22Rv1 (cell line): ENCODE measurements around the gene VPS11.

ENCODE experiments used
- CTCF ChIP-seq: fragments of 450-650 bp; IDR thresholded peaks from 2 replicates; pipeline ENCODE4 v1.5.1; 2017; ENCODE audit warnings: mild to moderate bottlenecking
- ZFX ChIP-seq: fragments of 450-650 bp; IDR thresholded peaks from 2 replicates; pipeline ENCODE4 v1.6.1; 2017; ENCODE audit warnings: antibody characterized with exemption, borderline replicate concordance

DNA sequence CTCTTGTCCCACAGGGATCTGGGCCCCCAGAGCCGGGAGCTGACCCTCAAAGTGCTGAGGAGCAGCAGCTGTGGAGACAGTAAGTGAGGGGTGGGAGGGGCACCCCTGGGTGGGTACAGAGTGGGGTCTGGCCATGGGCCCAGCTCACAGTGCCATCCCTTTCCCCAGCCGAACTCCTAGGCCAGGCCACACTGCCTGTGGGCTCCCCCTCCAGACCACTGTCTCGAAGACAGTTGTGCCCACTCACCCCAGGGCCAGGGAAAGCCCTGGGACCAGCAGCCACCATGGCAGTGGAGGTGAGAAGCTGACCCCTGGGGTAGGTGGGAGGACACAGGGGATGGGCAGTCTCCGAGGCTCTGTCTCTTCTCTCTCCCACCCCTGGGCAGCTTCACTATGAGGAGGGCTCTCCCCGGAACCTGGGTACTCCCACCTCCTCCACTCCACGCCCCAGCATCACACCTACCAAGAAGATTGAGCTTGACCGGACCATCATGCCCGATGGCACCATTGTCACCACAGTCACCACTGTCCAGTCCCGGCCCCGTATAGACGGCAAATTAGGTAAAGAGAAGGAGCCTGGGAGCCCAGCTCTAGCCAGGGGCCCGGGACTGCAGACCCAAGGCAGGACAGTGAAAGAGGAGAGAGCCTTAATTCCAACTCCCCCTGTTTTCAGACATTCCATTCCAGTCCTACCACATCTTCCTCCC is 44.8 kb downstream of the VPS11 start:
- TF ChIP-seq CTCF (no peak), ZFX (no peak)
